ENCODE measurements around the gene KIF17.
"Not testable (repeated sequence)": the region's sequence is repeated elsewhere in the genome, so short reads cannot be mapped to it uniquely, and the experiment has no call there.

Gene KIF17

DNA sequence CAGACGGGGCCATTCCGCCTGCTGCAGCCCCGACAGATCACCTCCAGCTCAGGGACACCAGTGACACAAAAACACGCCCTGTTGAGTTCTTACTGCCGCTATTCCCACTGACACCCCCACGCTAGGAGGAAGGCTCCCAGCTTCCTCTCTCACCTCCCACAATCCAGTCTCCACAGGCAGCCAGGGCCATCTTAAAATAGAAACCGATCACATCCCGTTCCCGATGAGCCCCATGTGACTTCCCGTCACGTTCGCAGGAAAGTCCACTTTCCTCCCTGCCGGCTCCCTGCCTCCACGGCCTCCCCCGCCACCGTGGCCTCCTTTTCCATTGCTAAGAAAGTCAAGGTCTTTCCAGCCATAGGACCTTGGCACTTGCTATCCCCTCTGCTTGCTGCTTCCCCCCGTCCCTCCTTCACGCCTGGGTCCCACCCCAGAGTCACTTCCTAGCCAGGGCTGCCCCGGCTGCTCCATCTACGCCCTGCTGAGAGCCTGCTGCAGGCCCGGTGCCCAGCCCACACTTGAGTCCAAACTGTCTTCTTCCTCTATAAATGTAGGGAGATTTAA lies 32.6 kb downstream of the KIF17 start:
- DNase-seq: no peak

- DNase-seq: no peak
Observed at GRCh38 chr1:20684651-20685050, 33.2 kb downstream of the KIF17 start.

DNA sequence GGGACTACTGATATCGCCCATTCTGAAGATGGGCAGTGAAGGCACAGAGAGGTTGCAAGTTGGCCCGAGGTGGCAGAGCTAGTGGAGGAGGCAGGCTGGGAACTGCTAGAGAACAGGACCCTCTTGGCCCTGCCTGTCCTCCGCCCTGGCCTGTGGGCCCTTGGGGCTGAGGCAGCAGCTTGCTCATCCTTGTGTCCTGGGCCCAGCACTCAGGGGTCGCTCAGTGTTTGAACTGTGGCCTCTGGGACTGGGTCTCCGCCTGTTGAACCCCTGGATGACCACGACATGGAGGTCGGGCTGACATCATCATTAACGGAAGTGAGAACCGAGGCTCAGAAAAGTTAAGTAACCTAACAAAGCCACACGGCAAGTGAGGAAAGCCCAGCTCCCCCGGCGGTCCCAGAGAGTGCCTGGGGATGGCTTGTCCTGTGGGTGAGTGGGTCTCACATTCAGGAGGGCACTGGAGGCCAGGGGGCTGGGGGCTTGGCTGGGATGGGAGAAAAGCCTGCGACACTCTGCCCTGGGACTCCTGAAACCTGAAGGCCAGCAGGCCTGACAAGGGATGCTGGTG lies 33.7 kb downstream of the KIF17 start:
- no peak for DNase-seq

DNA sequence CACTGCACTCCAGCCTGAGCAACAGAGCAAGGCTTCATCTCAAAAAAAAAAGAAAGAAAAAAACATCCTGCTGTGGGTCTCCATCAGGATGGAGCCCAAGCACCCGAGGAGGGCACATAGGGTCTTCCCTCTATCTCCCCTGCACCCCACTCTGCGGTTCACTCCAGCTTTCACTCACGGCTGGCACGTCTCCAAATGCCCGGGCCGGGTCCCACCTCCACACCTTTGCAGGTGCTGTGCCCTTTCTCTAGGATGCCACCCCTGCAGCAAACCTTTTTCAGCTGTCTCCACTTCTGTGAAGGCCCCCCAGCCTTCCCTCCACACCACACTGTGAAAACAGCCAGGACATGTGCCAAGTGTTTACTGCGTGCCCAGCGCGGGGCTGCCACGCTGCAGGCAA lies 34.2 kb downstream of the KIF17 start:
- no peak for DNase-seq

DNA sequence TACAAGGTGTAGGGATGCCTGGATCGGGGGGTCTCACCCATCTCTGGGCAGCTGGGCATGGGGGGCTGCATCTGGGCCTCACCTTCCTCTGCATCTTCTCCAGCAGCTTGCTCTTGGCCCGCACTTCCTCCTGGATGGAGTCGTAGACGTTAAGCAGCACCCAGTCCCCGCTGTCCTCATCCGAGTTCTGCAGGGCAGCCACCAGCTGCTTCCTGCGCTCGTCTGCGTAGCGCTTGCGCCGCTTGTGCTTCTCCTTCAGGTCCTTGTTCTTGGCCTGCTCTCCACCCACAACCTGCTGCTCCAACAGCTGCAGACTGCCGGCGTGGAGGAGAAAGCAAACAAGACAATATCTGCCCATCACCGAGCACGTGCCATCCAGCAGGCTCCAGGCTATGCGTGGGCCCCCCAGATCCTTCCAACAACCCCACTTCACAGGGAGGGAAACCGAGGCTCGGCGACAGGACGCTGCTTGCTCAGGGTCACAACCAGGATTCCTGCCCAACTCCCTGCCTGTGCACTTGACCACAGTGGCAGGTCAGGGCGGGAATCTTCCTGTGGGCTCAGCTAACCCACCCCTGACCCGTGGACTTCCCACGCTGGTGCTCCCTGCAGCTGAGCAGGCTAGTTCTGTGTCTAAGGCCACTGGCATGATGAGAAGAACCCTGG lies 35.1 kb downstream of the KIF17 start:
- no peak for DNase-seq

GRCh38 chr1:20681999-20682398 lies 35.8 kb downstream of the KIF17 start:
- no peak for DNase-seq

GRCh38 chr1:20680269-20680668 lies 37.5 kb downstream of the KIF17 start:
- no peak for DNase-seq

DNA sequence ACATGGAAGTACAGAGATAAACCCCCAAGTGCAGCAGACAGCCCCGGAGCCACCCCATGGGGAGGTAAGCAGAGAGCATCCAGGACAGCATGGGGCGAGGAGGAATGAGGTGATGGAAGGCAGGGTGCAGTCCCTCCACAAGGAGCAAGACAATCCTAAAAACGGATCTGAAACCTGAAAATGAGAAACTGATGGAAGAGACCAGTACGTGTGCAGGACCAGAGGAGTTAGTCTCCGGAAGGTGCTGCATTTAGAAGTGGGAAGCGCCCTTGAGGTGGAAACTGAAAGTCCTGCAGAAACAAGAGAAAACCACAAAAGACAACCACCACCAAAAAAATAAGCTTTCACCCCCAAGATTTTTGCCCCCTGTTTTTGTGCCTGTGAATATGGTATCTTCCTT lies 39.2 kb downstream of the KIF17 start:
- no peak for DNase-seq

DNA sequence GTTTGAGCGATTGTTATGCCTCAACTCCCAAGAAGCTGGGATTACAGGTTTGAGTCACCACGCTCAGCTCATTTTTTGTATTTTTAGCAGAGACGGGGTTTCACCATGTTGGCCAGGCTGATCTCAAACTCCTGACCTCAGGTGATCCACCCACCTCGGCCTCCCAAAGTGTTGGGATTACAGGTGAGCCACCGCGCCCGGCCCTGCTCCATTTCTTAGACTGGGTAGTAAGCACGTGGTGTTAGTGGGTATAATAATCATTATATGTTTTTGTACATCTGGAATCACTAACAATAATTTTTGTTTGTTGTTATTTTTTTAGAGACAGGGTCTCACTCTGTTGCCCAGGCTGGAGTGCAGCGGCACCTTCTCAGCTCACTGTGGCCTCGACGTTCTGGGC lies 44.2 kb downstream of the KIF17 start:
- DNase-seq: not testable (repeated sequence)

GRCh38 chr1:20672265-20672632 lies 45.6 kb downstream of the KIF17 start:
- DNase-seq: no peak

DNA sequence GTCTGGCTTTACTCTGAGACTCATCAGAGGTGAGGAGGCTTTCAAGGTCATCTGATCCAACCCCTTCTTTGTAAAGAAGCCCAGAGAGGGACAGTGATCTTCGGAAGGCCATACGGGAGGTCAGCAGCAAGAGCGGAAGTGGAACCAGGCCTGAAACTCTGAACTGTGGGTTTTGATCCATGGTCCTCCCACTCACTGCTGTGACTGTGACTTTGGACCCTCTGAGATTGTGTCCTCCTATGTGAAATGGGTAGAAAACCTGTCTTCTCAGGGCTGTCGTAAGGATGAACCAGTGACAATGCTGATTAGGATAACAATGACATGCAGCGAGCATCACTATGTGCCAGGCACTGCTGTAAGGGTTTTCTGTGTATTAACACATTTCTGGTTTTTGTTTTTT lies 46.9 kb downstream of the KIF17 start:
- DNase-seq: no peak

- no peak for DNase-seq
Observed at GRCh38 chr1:20668581-20668980, 49.2 kb downstream of the KIF17 start.

GRCh38 chr1:20666804-20667203 lies 51.0 kb downstream of the KIF17 start:
- DNase-seq: no peak

- DNase-seq: no peak
Observed at GRCh38 chr1:20666146-20666545, 51.7 kb downstream of the KIF17 start.

DNA sequence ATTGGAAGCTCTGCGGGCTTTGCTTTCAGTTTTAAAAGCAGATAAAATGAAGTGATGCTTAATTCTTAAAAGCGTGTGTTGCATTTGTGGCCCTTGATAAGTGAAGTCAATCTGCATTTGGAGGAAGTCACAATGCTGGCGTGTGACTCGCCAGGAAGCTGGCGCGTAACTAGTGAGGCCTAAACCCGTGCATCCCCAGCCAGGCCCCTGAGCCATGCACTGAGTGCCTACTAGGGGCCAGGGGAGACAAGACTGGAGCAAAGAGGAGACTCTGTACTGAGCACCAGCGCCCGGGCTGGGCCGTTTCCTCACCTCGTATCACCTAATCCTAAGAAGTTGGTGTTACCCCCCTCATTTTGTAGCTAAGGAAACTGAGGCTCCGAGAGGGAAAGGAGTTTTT lies 52.1 kb downstream of the KIF17 start:
- no peak for DNase-seq

- no peak for DNase-seq
Observed at GRCh38 chr1:20663969-20664715, 53.7 kb downstream of the KIF17 start.

GRCh38 chr1:20663365-20663764 lies 54.4 kb downstream of the KIF17 start:
- DNase-seq: no peak

DNA sequence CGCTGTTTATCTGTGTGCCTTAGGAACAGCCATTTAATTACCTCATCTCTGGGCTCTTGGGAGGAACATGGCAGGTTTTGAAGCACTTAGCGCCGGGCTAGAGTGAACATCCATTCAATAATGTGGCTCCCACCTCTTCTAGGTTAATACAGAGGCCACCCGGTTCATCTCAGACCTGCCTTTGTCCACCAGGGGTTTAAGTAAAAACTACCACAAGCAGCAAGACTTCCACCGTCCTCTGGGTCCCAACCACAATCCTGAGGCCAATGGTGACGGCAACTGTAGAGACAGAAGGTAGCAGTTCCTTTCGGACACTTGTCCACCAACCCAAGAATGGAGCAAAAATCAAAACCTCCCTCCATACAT lies 55.7 kb downstream of the KIF17 start:
- DNase-seq: no peak

GRCh38 chr1:20661207-20662109 lies 56.3 kb downstream of the KIF17 start, which contains the start of gene DDOST:
Gene DDOST (minus strand): TSS chr1:20661369. CDS start chr1:20661350, 19 bp downstream.
- DNase-seq: peak; percentile 98

- DNase-seq: no peak
Observed at GRCh38 chr1:20660847-20661206, 57.0 kb downstream of the KIF17 start.

- DNase-seq: no peak
Observed at GRCh38 chr1:20660363-20660762, 57.4 kb downstream of the KIF17 start.

DNA sequence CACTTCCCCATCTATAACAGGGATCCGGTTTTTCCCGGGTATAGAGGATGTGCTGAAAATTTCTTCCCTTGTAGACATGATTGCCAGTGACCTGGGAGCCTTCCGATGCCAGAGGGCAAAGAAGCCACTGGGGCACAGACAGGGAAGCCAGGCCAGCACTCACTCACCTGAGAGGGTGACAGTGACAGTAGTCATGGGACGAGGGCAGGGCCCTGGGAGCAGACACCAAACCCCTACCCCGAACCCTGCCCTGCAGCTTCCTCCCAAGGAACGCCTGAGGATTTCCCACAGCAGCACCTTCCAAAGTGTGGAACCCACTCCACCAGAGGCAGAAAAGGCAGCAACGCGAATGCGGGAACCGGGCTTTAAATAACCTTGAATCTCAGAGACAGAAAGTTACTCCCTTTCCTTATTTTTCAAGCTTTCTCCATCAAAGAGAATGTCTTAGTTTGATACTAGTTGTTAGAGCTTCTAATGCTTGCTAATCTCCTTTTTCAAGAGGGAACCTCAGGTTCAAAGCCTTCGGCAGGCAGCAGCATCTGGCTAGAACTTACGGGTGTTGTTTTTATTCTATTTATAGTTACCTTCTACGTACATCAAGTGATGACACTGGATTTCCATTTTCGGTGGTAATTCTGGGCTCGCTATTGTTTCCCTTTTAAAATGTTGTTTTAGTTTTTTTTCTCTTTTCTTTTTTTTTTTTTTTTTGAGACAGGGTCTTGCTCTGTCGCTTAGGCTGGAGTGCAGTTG lies 59.5 kb downstream of the KIF17 start:
- no peak for DNase-seq

Data from right hindlimb (tissue), 1 donor.